ENCODE results near the gene IFNA17. TPM values are rescaled to one million over a fixed set of nuclear protein-coding genes. Genes with fewer than 3 reads are reported as not detected.
"Not testable (repeated sequence)": the region's sequence is repeated elsewhere in the genome, so short reads cannot be mapped to it uniquely, and the experiment has no call there.

IFNA17 gene
- total RNA-seq, 1 donor from 2014 or later = not detected

DNA sequence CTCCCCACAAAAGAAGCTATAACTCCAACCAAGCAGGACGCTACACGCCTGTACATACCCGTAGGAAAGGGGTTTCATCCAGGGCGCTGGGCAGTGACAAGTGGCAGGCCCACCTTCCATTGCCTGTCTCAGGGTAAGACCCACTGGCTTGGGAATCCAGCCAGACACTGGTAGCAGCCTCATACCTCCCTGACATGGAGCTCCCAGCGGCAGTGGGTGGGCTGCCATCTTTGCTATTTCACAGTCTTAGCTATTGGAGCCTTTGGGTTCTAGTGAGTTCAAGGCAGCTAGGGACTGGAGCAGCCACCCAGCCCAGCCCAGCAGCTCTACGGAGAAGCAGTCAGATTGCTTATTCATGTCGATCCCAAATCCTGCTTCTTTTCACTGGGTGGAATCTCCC is 17.7 kb downstream of the IFNA17 start:
- Histone ChIP-seq H3K9me3 (ENCODE audit: control insufficient read depth in 3 of 3, low read length in 3 of 3) (no peaks in the 10 kb centered on the region), H3K27ac (ENCODE audit: low read depth, low read length) (no peak overlapping the region), H3K9ac (ENCODE audit: low read depth in 1 of 3, low read length in 3 of 3) (no peak overlapping the region), H3K4me1 (ENCODE audit: control insufficient read depth in 3 of 3, insufficient read depth in 3 of 3, low read length in 3 of 3) (no peaks in the 10 kb centered on the region), H3K36me3 (ENCODE audit: control insufficient read depth in 3 of 3, insufficient read depth in 3 of 3, low read length in 3 of 3) (no peaks in the 10 kb centered on the region), H3K27me3 (ENCODE audit: control insufficient read depth in 3 of 3, insufficient read depth in 3 of 3, low read length in 3 of 3) (no peaks in the 10 kb centered on the region), H3K4me3 (ENCODE audit: low read length in 3 of 3) (no peak overlapping the region)

DNA sequence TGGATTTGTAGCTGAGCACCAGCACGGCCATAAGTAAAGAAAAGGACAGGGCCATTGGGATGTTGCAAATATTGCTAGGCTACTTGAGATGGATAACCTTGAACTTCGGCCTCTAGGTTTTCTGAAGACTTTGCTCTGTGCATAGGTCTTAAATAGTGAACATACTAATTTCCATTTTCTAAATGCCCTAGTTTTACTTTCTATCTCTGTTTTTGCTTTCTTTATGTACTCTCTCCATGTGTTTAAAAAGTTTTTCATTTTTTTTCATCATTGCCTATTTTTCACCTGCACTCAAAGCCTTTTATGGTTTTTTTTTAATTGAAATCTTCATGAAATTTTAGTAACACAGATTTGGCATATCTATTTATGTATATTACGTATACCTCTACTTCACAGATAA is 21.0 kb downstream of the IFNA17 start, which contains the start of gene IFNA10:
Gene IFNA10, minus strand, starts transcription at position 101 of the 400 bp plus-strand sequence. Its CDS starts 46 bp downstream, at position 55.
- H3K27me3 ChIP-seq (ENCODE audit: control insufficient read depth in 3 of 3, insufficient read depth in 3 of 3, low read length in 3 of 3); H3K9me3 ChIP-seq (ENCODE audit: control insufficient read depth in 3 of 3, low read length in 3 of 3); H3K4me3 ChIP-seq (ENCODE audit: low read length in 3 of 3); H3K27ac ChIP-seq (ENCODE audit: low read depth, low read length); H3K9ac ChIP-seq (ENCODE audit: low read depth in 1 of 3, low read length in 3 of 3); H3K4me1 ChIP-seq (ENCODE audit: control insufficient read depth in 3 of 3, insufficient read depth in 3 of 3, low read length in 3 of 3); H3K36me3 ChIP-seq (ENCODE audit: control insufficient read depth in 3 of 3, insufficient read depth in 3 of 3, low read length in 3 of 3): not testable (repeated sequence)

DNA sequence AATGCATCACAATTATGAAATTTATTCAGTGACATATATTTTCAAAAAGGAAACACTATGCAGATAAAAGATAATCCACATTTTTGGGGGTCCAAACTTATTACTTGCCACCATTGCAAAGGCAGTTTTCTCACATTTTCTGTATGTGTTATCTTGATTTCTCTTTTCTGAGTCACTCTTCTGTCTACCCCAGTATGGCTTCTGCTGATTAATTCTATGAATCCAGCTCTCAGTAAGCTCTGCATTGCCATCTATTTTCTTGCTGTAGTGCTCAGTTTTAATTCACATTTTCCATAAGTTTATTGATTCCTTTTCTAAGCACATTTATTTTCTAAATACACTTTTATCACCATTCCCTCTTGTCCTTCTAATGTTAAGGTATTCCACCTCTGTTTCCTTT is 22.8 kb downstream of the IFNA17 start:
- Histone ChIP-seq H3K9me3 (ENCODE audit: control insufficient read depth in 3 of 3, low read length in 3 of 3) (no peaks in the 10 kb centered on the region), H3K4me1 (ENCODE audit: control insufficient read depth in 3 of 3, insufficient read depth in 3 of 3, low read length in 3 of 3) (no peaks in the 10 kb centered on the region), H3K36me3 (ENCODE audit: control insufficient read depth in 3 of 3, insufficient read depth in 3 of 3, low read length in 3 of 3) (no peaks in the 10 kb centered on the region), H3K27ac (ENCODE audit: low read depth, low read length) (no peak overlapping the region), H3K27me3 (ENCODE audit: control insufficient read depth in 3 of 3, insufficient read depth in 3 of 3, low read length in 3 of 3) (no peaks in the 10 kb centered on the region), H3K4me3 (ENCODE audit: low read length in 3 of 3) (no peak overlapping the region), H3K9ac (ENCODE audit: low read depth in 1 of 3, low read length in 3 of 3) (no peak overlapping the region)

DNA sequence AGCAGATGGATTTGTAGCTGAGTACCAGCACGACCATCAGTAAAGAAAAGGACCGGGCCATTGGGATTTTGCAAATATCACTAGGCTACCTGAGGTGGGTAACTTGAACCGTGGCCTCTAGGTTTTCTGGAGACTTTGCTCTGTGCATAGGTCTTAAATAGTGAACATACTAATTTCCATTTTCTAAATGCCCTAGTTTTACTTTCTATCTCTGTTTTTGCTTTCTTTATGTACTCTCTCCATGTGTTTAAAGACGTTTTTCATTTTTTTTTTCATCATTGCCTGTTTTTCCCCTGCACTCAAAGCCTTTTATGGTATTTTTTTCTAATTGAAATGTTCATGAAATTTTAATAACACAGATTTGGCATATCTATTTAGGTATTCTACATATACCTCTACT is 25.9 kb downstream of the IFNA17 start, which contains the start of gene IFNA7:
Gene IFNA7, minus strand, starts transcription at position 101 of the 400 bp plus-strand sequence. Its CDS starts 40 bp downstream, at position 61.
- not testable (repeated sequence) for H3K4me1 ChIP-seq (ENCODE audit: control insufficient read depth in 3 of 3, insufficient read depth in 3 of 3, low read length in 3 of 3); H3K36me3 ChIP-seq (ENCODE audit: control insufficient read depth in 3 of 3, insufficient read depth in 3 of 3, low read length in 3 of 3); H3K4me3 ChIP-seq (ENCODE audit: low read length in 3 of 3); H3K9ac ChIP-seq (ENCODE audit: low read depth in 1 of 3, low read length in 3 of 3); H3K27ac ChIP-seq (ENCODE audit: low read depth, low read length); H3K27me3 ChIP-seq (ENCODE audit: control insufficient read depth in 3 of 3, insufficient read depth in 3 of 3, low read length in 3 of 3); H3K9me3 ChIP-seq (ENCODE audit: control insufficient read depth in 3 of 3, low read length in 3 of 3)

DNA sequence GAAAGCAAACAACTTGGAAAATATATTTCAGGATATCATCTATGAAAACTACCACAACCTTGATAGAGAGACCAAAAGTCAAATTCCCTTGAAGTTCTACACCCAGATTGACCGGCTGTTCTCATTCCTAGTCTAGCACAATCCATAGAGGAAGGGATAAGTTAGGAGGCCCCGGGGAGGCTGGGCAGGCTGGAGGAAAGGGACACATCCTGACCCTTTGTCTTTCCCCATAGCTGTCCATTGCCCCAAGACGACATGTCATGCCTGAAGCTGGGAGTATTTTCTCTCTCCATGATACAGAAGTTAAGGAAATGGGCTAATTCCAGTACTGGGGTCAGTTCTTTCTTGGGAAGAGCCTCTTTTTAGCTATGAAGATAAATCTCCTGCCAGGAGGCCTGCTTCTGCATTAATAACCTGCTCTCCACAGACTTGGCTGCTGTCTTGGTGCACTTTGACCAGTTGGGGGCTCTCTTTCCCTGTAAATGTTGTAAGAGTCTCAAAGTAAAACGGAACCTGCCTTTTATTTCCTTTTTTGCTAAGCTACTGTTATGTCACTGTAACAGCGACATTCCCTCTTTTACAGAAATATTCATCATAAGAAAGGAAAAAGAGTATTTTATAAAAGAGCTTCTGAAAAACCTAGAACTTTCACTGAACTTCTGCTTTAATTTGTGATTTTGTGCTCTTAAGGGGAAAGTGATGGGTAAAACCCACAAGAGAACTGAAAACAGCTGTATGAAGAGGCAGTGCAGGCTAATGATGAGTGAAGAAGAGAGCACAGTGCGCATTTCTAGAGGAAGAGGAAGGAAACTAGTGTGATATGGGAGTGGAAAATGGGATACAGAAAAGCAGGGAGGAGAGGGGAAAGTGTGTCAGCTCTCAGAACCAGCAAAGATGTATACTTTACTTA is 32.9 kb downstream of the IFNA17 start:
- H3K27ac ChIP-seq (ENCODE audit: low read depth, low read length); H3K9ac ChIP-seq (ENCODE audit: low read depth in 1 of 3, low read length in 3 of 3); H3K9me3 ChIP-seq (ENCODE audit: control insufficient read depth in 3 of 3, low read length in 3 of 3); H3K27me3 ChIP-seq (ENCODE audit: control insufficient read depth in 3 of 3, insufficient read depth in 3 of 3, low read length in 3 of 3); H3K4me3 ChIP-seq (ENCODE audit: low read length in 3 of 3); H3K4me1 ChIP-seq (ENCODE audit: control insufficient read depth in 3 of 3, insufficient read depth in 3 of 3, low read length in 3 of 3); H3K36me3 ChIP-seq (ENCODE audit: control insufficient read depth in 3 of 3, insufficient read depth in 3 of 3, low read length in 3 of 3): not testable (repeated sequence)

DNA sequence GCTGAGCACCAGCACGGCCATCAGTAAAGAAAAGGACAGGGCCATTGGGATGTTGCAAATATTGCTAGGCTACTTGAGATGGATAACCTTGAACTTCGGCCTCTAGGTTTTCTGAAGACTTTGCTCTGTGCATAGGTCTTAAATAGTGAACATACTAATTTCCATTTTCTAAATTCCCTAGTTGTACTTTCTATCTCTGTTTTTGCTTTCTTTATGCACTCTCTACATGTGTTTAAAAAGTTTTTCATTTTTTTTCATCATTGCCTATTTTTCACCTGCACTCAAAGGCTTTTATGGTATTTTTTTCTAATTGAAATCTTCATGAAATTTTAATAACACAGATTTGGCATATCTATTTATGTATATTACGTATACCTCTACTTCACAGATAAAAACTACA is 40.5 kb downstream of the IFNA17 start, which contains the start of gene IFNA4:
Gene IFNA4, minus strand, starts transcription at position 101 of the 400 bp plus-strand sequence. Its CDS starts 56 bp downstream, at position 45.
- H3K9me3 ChIP-seq (ENCODE audit: control insufficient read depth in 3 of 3, low read length in 3 of 3); H3K27ac ChIP-seq (ENCODE audit: low read depth, low read length); H3K4me1 ChIP-seq (ENCODE audit: control insufficient read depth in 3 of 3, insufficient read depth in 3 of 3, low read length in 3 of 3); H3K9ac ChIP-seq (ENCODE audit: low read depth in 1 of 3, low read length in 3 of 3); H3K4me3 ChIP-seq (ENCODE audit: low read length in 3 of 3); H3K36me3 ChIP-seq (ENCODE audit: control insufficient read depth in 3 of 3, insufficient read depth in 3 of 3, low read length in 3 of 3); H3K27me3 ChIP-seq (ENCODE audit: control insufficient read depth in 3 of 3, insufficient read depth in 3 of 3, low read length in 3 of 3): not testable (repeated sequence)

DNA sequence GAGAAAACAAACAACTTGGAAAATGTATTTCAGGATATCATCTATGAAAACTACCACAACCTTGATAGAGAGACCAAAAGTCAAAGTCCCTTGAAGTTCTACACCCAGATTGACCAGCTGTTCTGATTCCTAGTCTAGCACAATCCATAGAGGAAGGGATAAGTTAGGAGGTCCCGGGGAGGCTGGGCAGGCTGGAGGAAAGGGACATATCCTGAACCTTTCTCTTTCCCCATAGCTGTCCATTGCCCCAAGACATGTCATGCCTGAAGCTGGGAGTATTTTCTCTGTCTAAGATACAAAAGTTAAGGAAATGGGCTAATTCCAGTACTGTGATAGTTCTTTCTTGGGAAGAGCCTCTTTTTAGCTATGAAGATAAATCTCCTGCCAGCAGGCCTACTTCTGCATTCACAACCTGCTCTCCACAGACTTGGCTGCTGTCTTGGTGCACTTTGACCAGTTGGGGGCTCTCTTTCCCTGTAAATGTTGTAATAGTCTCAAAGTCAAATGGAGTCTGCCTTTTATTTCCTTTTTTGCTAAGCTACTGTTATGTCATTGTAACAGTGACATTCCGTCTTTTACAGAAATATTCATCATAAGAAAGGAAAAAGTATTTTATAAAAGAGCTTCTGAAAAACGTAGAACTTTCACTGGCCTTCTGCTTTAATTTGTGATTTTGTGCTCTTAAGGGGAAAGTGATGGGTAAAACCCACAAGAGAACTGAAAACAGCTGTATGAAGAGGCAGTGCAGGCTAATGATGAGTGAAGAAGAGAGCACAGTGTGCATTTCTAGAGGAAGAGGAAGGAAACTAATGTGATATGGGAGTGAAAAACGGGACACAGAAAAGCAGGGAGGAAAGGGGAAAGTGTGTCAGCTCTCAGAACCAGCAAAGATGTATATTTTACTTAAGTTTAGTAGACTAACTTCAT is 44.9 kb downstream of the IFNA17 start:
- H3K4me1 ChIP-seq (ENCODE audit: control insufficient read depth in 3 of 3, insufficient read depth in 3 of 3, low read length in 3 of 3); H3K9me3 ChIP-seq (ENCODE audit: control insufficient read depth in 3 of 3, low read length in 3 of 3); H3K4me3 ChIP-seq (ENCODE audit: low read length in 3 of 3): not testable (repeated sequence)

More for the DNA sequence above, 44.9 kb downstream of the IFNA17 start:
- not testable (repeated sequence) for H3K27me3 ChIP-seq (ENCODE audit: control insufficient read depth in 3 of 3, insufficient read depth in 3 of 3, low read length in 3 of 3); H3K27ac ChIP-seq (ENCODE audit: low read depth, low read length); H3K36me3 ChIP-seq (ENCODE audit: control insufficient read depth in 3 of 3, insufficient read depth in 3 of 3, low read length in 3 of 3); H3K9ac ChIP-seq (ENCODE audit: low read depth in 1 of 3, low read length in 3 of 3)

Other genes with a start within 250 kb of the IFNA17 start
- 2.1 TPM for gene HACD4, start 196.6 kb downstream of the IFNA17 start, total RNA-seq
- not detected for gene IFNB1, start 150.3 kb downstream of the IFNA17 start, total RNA-seq
- not detected for gene IFNW1, start 86.4 kb downstream of the IFNA17 start, total RNA-seq
- not detected for gene IFNA21, start 61.6 kb downstream of the IFNA17 start, total RNA-seq
- gene IFNA4, start 40.6 kb downstream of the IFNA17 start, total RNA-seq = not detected
- gene IFNA7, start 26.0 kb downstream of the IFNA17 start, total RNA-seq = not detected
- gene IFNA10, start 21.1 kb downstream of the IFNA17 start, total RNA-seq = not detected
- not detected for gene IFNA16, start 10.9 kb downstream of the IFNA17 start, total RNA-seq
- not detected for gene IFNA14, start 11.8 kb upstream of the IFNA17 start, total RNA-seq
- not detected for gene IFNA5, start 77.1 kb upstream of the IFNA17 start, total RNA-seq
- gene KLHL9, start 107.2 kb upstream of the IFNA17 start, total RNA-seq = 24.5 TPM
- not detected for gene IFNA6, start 122.7 kb upstream of the IFNA17 start, total RNA-seq
- 0.52 TPM for gene IFNA13, start 139.8 kb upstream of the IFNA17 start, total RNA-seq
- not detected for gene IFNA2, start 157.2 kb upstream of the IFNA17 start, total RNA-seq
- not detected for gene IFNA8, start 180.9 kb upstream of the IFNA17 start, total RNA-seq
- not detected for gene IFNA1, start 212.2 kb upstream of the IFNA17 start, total RNA-seq